NK-92 treated with Interleukin-12 subunit alpha and Interleukin-12 subunit beta, amount 100 ng/mL, for 24 hours (cell line): Measurements from ENCODE around the gene CPA2.
"Not testable (repeated sequence)": the region's sequence is repeated elsewhere in the genome, so short reads cannot be mapped to it uniquely, and the experiment has no call there.

Experiments
- DNase-seq: peaks from one replicate; lab custom pipeline; 2025; lab: John Stamatoyannopoulos, UW

Gene CPA2

DNA sequence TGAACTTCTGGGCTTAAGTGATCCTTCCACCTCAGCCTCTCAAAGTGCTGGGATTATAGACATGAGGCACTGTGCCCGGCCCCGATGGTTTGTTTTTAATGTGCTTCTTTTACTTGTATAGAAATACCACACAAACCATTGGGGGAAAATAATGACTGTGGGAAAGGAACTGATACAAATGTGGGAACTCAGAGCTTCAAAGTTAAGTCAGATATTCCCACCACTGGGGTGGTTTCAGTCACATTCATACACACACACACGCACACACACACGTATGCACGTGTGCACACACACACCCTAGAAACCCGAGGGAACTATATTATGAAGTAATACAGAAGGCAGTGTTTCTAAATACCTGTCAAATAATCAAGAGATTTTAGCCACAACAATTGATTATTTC is 43.3 kb downstream of the CPA2 start:
- DNase-seq: no peak

DNA sequence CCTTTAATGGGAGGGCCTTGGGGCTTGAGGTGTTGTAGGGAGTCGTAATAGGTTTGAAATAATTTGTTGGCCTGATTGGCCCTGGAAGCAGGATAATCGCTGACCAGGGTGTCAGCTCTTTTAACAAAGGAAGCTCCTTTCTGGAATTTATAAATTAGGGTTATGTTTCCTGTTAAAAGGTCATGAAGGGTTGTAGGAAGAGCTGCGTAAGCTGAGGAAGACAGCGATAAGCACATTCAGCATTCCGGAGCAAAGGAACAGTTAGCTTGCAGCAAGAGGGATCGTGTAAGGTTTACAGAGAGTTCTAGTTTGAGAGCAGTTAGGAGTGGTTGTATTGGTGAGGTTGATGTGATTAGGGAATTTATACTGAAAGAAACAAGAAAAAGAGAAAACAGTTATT is 47.6 kb downstream of the CPA2 start:
- no peak for DNase-seq

DNA sequence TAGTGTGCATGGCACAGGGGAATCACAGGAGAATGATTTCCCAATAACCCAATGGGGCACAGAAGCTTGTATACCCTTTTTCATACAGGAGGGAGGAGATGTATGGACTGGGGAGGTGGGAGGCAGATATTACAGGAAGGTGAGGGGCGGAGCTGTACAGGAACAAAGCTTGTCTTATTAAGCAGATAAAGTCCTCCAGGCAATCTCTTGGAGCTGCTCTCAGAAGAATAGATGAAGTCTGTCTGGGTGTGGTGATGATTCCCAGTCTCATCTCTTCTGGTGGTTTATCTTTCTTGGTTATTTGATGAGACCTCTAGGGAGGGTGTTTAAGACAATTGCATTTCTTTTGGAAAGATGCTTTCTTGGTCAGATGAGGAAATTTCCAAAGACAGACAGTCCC is 52.9 kb downstream of the CPA2 start:
- DNase-seq: no peak

DNA sequence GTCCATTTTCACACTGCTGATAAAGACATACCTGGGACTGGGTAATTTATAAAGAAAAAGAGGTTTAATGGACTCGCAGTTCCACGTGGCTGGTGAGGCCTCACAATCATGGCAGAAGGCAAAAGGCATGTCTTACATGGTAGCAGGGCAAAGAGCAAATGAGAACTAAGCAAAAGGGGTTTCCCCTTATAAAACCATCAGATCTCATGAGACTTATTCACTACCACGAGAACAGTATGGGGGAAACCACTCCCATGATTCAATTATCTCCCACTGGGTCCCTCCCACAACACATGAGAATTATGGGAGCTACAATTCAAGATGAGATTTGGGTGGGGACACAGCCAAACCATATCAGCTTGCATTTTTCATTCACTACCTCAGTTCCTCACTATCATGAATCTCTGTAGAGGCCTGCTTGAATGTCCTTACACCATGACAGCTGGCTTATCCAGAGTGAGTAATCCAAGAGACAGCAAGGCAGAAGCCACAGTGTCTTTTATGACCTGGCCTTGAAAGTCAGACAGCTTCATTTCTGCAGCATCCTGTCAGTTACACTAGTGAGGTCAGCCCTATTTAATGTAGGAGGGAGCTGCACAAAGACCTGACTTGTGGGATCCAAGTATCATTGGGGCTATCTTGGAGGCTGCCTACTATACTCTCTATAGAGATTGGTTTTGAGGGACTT is 55.0 kb downstream of the CPA2 start:
- DNase-seq: not testable (repeated sequence)

DNA sequence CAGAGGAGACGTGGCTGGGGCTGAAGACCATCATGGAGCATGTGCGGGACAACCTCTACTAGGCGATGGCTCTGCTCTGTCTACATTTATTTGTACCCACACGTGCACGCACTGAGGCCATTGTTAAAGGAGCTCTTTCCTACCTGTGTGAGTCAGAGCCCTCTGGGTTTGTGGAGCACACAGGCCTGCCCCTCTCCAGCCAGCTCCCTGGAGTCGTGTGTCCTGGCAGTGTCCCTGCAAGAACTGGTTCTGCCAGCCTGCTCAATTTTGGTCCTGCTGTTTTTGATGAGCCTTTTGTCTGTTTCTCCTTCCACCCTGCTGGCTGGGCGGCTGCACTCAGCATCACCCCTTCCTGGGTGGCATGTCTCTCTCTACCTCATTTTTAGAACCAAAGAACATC is 56.0 kb downstream of the CPA2 start:
- no peak for DNase-seq

DNA sequence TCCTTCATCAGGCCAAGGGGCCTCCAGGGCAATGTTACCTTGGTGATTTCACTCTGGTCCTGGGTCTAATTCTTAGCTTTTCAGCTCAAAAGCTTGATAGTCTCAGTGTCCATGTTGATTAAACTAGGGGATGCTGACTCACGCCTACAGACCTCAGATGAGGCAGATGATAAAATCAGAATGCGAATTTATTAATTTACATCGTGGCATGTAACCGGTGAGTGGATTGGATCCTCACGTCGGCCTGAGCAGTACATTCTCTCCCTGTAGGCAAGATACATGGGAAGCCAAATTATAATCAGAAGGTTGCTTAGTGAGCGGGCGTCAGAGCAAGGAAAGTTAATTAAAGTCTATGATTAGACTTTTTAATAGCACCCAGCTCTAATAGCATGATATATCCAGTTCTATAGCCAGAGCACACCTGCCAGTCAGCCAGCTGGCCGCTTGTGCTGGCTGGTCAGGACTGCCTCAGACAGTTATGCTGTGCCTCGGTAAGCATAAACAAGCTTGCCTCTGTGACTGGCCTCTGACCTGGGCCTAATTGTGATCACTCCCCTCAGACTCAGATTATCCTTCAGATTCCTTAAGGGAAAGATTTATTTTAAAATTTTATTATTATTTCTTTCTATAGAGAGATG is 57.8 kb downstream of the CPA2 start:
- DNase-seq: no peak

DNA sequence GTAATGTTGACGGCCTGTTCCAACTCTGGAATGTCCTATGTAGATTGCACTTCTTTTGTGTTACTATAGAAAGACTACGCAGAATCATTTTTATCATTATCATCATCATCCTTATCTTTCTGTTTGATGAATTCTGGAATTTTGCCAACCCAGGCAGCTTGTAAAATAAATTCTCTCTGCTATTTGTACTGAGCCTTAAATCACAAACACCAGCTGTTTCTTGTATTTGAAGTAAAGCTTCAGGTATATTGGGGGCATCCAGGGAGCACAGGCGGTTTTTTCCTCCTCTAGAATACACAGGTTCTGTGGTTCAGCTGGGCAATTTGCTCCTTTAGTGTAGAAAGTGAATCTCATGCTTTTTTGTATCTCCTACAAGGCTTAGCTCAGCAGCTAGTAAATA is 63.0 kb downstream of the CPA2 start:
- DNase-seq: no peak

DNA sequence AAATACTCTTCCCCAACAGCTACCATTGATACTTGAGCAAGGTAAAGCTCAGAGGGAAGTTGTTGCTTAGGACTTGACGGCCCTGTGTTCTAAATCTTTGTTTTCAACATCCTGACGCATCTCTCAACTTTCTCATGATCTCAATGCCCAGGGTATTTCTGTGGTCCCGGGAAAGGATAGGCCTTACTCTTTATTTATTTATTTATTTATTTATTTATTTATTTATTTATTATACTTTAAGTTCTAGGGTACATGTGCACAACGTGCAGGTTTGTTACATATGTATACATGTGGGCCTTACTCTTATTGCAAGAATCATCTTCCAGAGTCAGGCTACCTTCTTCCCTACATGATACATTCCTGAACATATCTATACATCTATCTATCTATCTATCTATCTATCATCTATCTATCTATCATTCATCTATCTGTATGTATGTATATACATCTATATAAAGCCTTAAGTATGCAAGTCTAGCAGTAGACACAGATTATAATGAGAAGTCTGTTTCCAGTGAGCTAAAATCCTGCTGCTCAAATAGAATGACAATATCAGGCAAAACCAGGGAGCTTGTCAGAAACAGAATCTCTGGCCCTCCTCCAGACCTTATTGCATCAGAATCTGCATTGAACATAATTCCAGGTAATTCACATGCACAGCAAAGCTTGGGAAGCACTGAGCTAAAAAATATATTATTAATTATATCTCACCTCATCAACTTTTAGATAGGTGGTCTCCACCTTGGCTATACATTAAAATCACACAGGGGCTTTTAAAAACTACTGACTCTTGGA is 65.8 kb downstream of the CPA2 start:
- DNase-seq: no peak

DNA sequence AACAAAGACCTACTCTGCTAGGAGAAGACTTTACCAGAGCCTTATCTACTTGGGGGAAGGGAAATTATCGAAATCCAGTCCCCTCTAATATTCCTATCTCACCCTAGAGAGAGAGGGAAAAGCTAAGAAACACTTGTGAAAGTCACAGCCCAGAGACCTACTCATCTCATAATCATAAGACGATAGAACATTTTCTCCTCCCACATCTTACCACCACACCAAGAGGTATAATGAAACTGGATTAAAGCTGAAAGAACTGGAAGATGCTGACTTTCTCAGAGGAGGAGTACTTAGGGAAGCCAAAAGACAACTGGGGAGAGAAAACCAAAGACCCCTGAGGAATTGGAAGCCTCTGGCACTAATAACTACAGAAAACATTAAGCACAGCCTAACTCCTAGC is 67.2 kb downstream of the CPA2 start:
- no peak for DNase-seq

DNA sequence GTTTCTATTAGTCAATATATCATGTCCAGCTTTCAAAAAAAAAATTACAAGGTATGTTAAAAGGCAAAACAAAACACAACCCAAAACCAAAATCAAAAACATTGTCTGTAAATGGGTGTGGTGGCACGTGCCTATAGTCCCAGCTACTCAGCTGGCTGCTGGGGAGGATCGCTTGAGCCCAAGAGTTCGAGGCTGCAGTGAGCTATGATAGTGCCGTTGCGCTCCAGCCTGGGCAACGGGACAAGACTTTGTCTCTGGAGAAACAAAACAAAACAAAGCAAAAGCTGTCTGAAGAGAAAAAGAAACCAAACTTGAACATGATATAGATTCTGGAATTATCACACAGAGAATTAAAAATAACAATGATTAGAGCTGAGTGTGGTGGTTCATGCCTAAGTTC is 67.6 kb downstream of the CPA2 start:
- no peak for DNase-seq

DNA sequence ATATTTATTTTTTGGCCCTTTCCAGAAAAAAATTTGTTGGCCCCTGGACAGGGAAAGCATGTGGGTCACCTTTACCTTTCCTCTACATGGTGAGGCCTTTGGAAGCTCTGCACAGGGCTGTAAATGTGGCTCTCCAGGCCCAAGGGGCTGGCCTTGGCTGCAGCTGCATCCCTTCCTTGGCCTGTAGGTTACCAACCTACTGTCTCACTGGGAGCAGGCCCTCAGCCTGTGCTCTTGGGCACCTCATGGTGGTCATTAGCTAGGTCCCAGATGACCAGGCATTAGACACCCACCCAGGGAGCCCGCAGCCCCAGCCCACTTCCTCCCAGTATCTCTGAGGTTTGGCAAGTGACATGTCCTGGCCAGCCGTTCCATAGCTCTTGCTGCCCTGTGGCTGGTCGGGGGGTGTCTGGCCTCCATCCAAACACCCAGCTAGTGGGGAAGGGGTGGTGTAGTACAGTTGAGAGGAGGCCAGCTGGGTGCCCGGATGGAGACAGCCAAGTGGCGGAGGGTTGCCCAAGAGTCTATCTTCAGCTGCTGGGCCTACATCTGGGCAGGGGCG is 70.8 kb downstream of the CPA2 start:
- DNase-seq: no peak

DNA sequence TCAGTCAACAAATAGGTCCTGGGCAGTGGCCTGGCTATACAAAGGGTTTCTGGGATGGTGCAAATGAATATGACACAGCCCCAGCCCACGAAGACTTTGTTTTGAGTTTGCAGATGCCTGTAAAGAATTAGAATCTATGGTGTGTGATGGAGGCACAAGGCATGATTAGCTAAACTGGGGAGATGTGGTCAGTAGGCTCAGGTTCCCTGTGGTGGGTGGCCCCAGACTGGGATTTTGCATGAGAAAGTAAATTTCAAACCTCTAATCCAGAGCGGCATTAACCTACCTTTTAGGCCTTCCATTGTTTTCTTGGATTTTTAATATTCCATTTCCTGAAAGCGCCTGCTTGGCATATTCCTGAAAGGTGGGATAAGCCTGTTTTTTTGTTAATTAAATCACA is 71.6 kb downstream of the CPA2 start:
- DNase-seq: no peak
